Osteocyte (in vitro differentiated cells): Measurements from ENCODE around the gene KIAA1755. TPM values are rescaled to one million over a fixed set of nuclear protein-coding genes. Genes with fewer than 3 reads are reported as not detected.

Experiments used
- DNase-seq: peaks from one replicate; pipeline ENCODE4 v3.0.0; 2021; ENCODE audit warnings: mixed read lengths; ENCODE audit not compliant: unreplicated experiment; ENCODE audit errors: extremely low spot score
- H3K27ac Mint-ChIP-seq: one replicate; pipeline ENCODE4 v1.8.0; 2021; ENCODE audit warnings: mild to moderate bottlenecking, mixed read lengths; ENCODE audit not compliant: unreplicated experiment
- H3K27me3 Mint-ChIP-seq: one replicate; pipeline ENCODE4 v1.8.0; 2021; ENCODE audit warnings: mixed read lengths; ENCODE audit not compliant: unreplicated experiment
- H3K36me3 Mint-ChIP-seq: one replicate; pipeline ENCODE4 v1.8.0; 2021; ENCODE audit warnings: mixed read lengths; ENCODE audit not compliant: unreplicated experiment
- H3K4me1 Mint-ChIP-seq: one replicate; pipeline ENCODE4 v1.8.0; 2021; ENCODE audit warnings: mixed read lengths; ENCODE audit not compliant: unreplicated experiment
- H3K4me3 Mint-ChIP-seq: one replicate; pipeline ENCODE4 v1.8.0; 2021; ENCODE audit warnings: mild to moderate bottlenecking, moderate library complexity, mixed read lengths; ENCODE audit not compliant: unreplicated experiment
- H3K9me3 Mint-ChIP-seq: one replicate; pipeline ENCODE4 v1.8.0; 2021; ENCODE audit warnings: mixed read lengths; ENCODE audit not compliant: unreplicated experiment
- CTCF ChIP-seq: fragments of 200-600 bp; sonication (generic); IDR thresholded peaks from 2 replicates; pipeline ENCODE4 v1.5.0; 2021; ENCODE audit warnings: antibody characterized with exemption, mild to moderate bottlenecking, moderate library complexity
- long read RNA-seq: library from polyadenylated mRNA; unstranded; transcript quantifications from one replicate; pipeline ENCODE4 v2.0.0, GENCODE V29; 2021
- total RNA-seq: library from RNA; stranded (reverse); gene quantifications from 2 replicates; pipeline ENCODE4 v1.2.1, GENCODE V29; 2021

KIAA1755 gene
- total RNA-seq, result 50.2 and 60.6 TPM in 2 replicates
- long read RNA-seq, full-length matches to known transcripts, result 1 of 9 reads
- long read RNA-seq, partial matches to known transcripts, result 0 of 9 reads
- long read RNA-seq, other reads (novel, unspliced or antisense), result 8 of 9 reads

GRCh38 chr20:38260378-38261053 lies at the start of gene KIAA1755:
TSS of gene KIAA1755 (minus strand) at chr20:38260735. CDS start at chr20:38260500, 235 bp downstream.
- Mint-ChIP-seq H3K4me3 (peak within 1 kb of the TSS; percentile 83), H3K36me3 (peaks cover 22% of the 10 kb centered on the region), H3K9me3 (peaks cover 11% of the 10 kb centered on the region), H3K27me3 (no peaks in the 10 kb centered on the region), H3K27ac (peak within 1 kb of the TSS; percentile 87), H3K4me1 (peaks cover 57% of the 10 kb centered on the region)
- DNase-seq, result peak; percentile 87
- no peak for TF ChIP-seq CTCF

- no peak overlapping the region for H3K27ac Mint-ChIP-seq
- TF ChIP-seq CTCF, result no peak
- H3K27me3 Mint-ChIP-seq, result peaks cover 9% of the 10 kb centered on the region
- DNase-seq, result no peak
- H3K9me3 Mint-ChIP-seq, result no peaks in the 10 kb centered on the region
- H3K4me1 Mint-ChIP-seq, result peaks cover 8% of the 10 kb centered on the region
- H3K36me3 Mint-ChIP-seq, result no peaks in the 10 kb centered on the region
- H3K4me3 Mint-ChIP-seq, result no peak overlapping the region
Measured at GRCh38 chr20:38308447-38308846, 47.9 kb upstream of the KIAA1755 start.

- TF ChIP-seq CTCF, result no peak
- Mint-ChIP-seq H3K4me1 (peaks cover 12% of the 10 kb centered on the region), H3K27me3 (peaks cover 9% of the 10 kb centered on the region), H3K36me3 (no peaks in the 10 kb centered on the region), H3K9me3 (no peaks in the 10 kb centered on the region), H3K4me3 (no peak overlapping the region), H3K27ac (no peak overlapping the region)
- DNase-seq, result no peak
Measured at GRCh38 chr20:38308047-38308438, 47.5 kb upstream of the KIAA1755 start.

- Mint-ChIP-seq H3K4me1 (peaks cover 18% of the 10 kb centered on the region), H3K9me3 (no peaks in the 10 kb centered on the region), H3K36me3 (no peaks in the 10 kb centered on the region), H3K27ac (no peak overlapping the region), H3K27me3 (peaks cover 7% of the 10 kb centered on the region), H3K4me3 (no peak overlapping the region)
- TF ChIP-seq CTCF, result no peak
- DNase-seq, result no peak
Measured at GRCh38 chr20:38307371-38308046, 47.0 kb upstream of the KIAA1755 start.

GRCh38 chr20:38306379-38306778 lies 45.8 kb upstream of the KIAA1755 start:
- DNase-seq, result no peak
- H3K36me3 Mint-ChIP-seq, result no peaks in the 10 kb centered on the region
- peaks cover 19% of the 10 kb centered on the region for H3K4me1 Mint-ChIP-seq
- no peaks in the 10 kb centered on the region for H3K9me3 Mint-ChIP-seq
- TF ChIP-seq CTCF, result no peak
- H3K4me3 Mint-ChIP-seq, result no peak overlapping the region
- H3K27me3 Mint-ChIP-seq, result peaks cover under 1% of the 10 kb centered on the region
- no peak overlapping the region for H3K27ac Mint-ChIP-seq
